ENCODE results near the gene SIGLEC8.
"Not testable (repeated sequence)": the region's sequence is repeated elsewhere in the genome, so short reads cannot be mapped to it uniquely, and the experiment has no call there.

SIGLEC8 gene

GRCh38 chr19:51422053-51422448 lies 36.2 kb downstream of the SIGLEC8 start:
- H3K27me3 ChIP-seq (ENCODE audit: insufficient read depth, low read length): peaks cover 5% of the 10 kb centered on the region
- H2AFZ ChIP-seq (ENCODE audit: low read depth, low read length): no peak overlapping the region
- H3K36me3 ChIP-seq (ENCODE audit: insufficient read depth, low read length): no peaks in the 10 kb centered on the region
- no peaks in the 10 kb centered on the region for H3K4me1 ChIP-seq (ENCODE audit: insufficient read depth, low read length)
- H3K4me3 ChIP-seq (ENCODE audit: low read length): no peak overlapping the region
- H3K9me3 ChIP-seq (ENCODE audit: low read length): no peaks in the 10 kb centered on the region

- Histone ChIP-seq H3K9me3 (ENCODE audit: low read length) (no peaks in the 10 kb centered on the region), H2AFZ (ENCODE audit: low read depth, low read length) (no peak overlapping the region), H3K4me1 (ENCODE audit: insufficient read depth, low read length) (no peaks in the 10 kb centered on the region), H3K36me3 (ENCODE audit: insufficient read depth, low read length) (no peaks in the 10 kb centered on the region), H3K4me3 (ENCODE audit: low read length) (no peak overlapping the region), H3K27me3 (ENCODE audit: insufficient read depth, low read length) (peaks cover 4% of the 10 kb centered on the region)
Observed at GRCh38 chr19:51421229-51422052, 36.8 kb downstream of the SIGLEC8 start.

- not testable (repeated sequence) for H2AFZ ChIP-seq (ENCODE audit: low read depth, low read length); H3K4me3 ChIP-seq (ENCODE audit: low read length); H3K4me1 ChIP-seq (ENCODE audit: insufficient read depth, low read length); H3K9me3 ChIP-seq (ENCODE audit: low read length); H3K36me3 ChIP-seq (ENCODE audit: insufficient read depth, low read length); H3K27me3 ChIP-seq (ENCODE audit: insufficient read depth, low read length)
Observed at GRCh38 chr19:51420511-51420910, 37.7 kb downstream of the SIGLEC8 start.

- Histone ChIP-seq H2AFZ (ENCODE audit: low read depth, low read length) (no peak overlapping the region), H3K27me3 (ENCODE audit: insufficient read depth, low read length) (no peaks in the 10 kb centered on the region), H3K36me3 (ENCODE audit: insufficient read depth, low read length) (no peaks in the 10 kb centered on the region), H3K9me3 (ENCODE audit: low read length) (no peaks in the 10 kb centered on the region), H3K4me3 (ENCODE audit: low read length) (no peak overlapping the region), H3K4me1 (ENCODE audit: insufficient read depth, low read length) (no peaks in the 10 kb centered on the region)
Observed at GRCh38 chr19:51418707-51419106, 39.5 kb downstream of the SIGLEC8 start.

GRCh38 chr19:51417810-51418157 lies 40.5 kb downstream of the SIGLEC8 start:
- no peak overlapping the region for H3K4me3 ChIP-seq (ENCODE audit: low read length)
- H3K4me1 ChIP-seq (ENCODE audit: insufficient read depth, low read length): no peaks in the 10 kb centered on the region
- H3K27me3 ChIP-seq (ENCODE audit: insufficient read depth, low read length): no peaks in the 10 kb centered on the region
- H2AFZ ChIP-seq (ENCODE audit: low read depth, low read length): no peak overlapping the region
- H3K36me3 ChIP-seq (ENCODE audit: insufficient read depth, low read length): no peaks in the 10 kb centered on the region
- no peaks in the 10 kb centered on the region for H3K9me3 ChIP-seq (ENCODE audit: low read length)

- Histone ChIP-seq H3K4me3 (ENCODE audit: low read length) (no peak within 1 kb of the TSS), H3K9me3 (ENCODE audit: low read length) (no peaks in the 10 kb centered on the region), H3K27me3 (ENCODE audit: insufficient read depth, low read length) (no peaks in the 10 kb centered on the region), H2AFZ (ENCODE audit: low read depth, low read length) (no peak within 1 kb of the TSS), H3K36me3 (ENCODE audit: insufficient read depth, low read length) (no peaks in the 10 kb centered on the region), H3K4me1 (ENCODE audit: insufficient read depth, low read length) (no peaks in the 10 kb centered on the region)
Observed at GRCh38 chr19:51417107-51417809, 41.0 kb downstream of the SIGLEC8 start, which contains the start of gene SIGLEC10. Gene SIGLEC10, minus strand, starts transcription at chr19:51417642. Its CDS starts 61 bp downstream, at chr19:51417581.

- H3K9me3 ChIP-seq (ENCODE audit: low read length); H3K36me3 ChIP-seq (ENCODE audit: insufficient read depth, low read length); H3K4me1 ChIP-seq (ENCODE audit: insufficient read depth, low read length); H3K4me3 ChIP-seq (ENCODE audit: low read length); H3K27me3 ChIP-seq (ENCODE audit: insufficient read depth, low read length); H2AFZ ChIP-seq (ENCODE audit: low read depth, low read length): not testable (repeated sequence)
Observed at GRCh38 chr19:51416422-51416821, 41.8 kb downstream of the SIGLEC8 start.

GRCh38 chr19:51415187-51415586 lies 43.1 kb downstream of the SIGLEC8 start:
- no peaks in the 10 kb centered on the region for H3K4me1 ChIP-seq (ENCODE audit: insufficient read depth, low read length)
- H3K4me3 ChIP-seq (ENCODE audit: low read length): no peak overlapping the region
- H3K9me3 ChIP-seq (ENCODE audit: low read length): no peaks in the 10 kb centered on the region
- no peaks in the 10 kb centered on the region for H3K36me3 ChIP-seq (ENCODE audit: insufficient read depth, low read length)
- no peak overlapping the region for H2AFZ ChIP-seq (ENCODE audit: low read depth, low read length)
- H3K27me3 ChIP-seq (ENCODE audit: insufficient read depth, low read length): no peaks in the 10 kb centered on the region

GRCh38 chr19:51410950-51411748 lies 47.1 kb downstream of the SIGLEC8 start:
- no peak overlapping the region for H3K4me3 ChIP-seq (ENCODE audit: low read length)
- H3K4me1 ChIP-seq (ENCODE audit: insufficient read depth, low read length): no peaks in the 10 kb centered on the region
- no peak overlapping the region for H2AFZ ChIP-seq (ENCODE audit: low read depth, low read length)
- H3K36me3 ChIP-seq (ENCODE audit: insufficient read depth, low read length): no peaks in the 10 kb centered on the region
- no peaks in the 10 kb centered on the region for H3K9me3 ChIP-seq (ENCODE audit: low read length)
- H3K27me3 ChIP-seq (ENCODE audit: insufficient read depth, low read length): no peaks in the 10 kb centered on the region

- Histone ChIP-seq H3K27me3 (ENCODE audit: insufficient read depth, low read length) (no peaks in the 10 kb centered on the region), H3K9me3 (ENCODE audit: low read length) (peaks cover 12% of the 10 kb centered on the region), H3K36me3 (ENCODE audit: insufficient read depth, low read length) (peaks cover 6% of the 10 kb centered on the region), H2AFZ (ENCODE audit: low read depth, low read length) (no peak overlapping the region), H3K4me3 (ENCODE audit: low read length) (no peak overlapping the region), H3K4me1 (ENCODE audit: insufficient read depth, low read length) (no peaks in the 10 kb centered on the region)
Observed at GRCh38 chr19:51407511-51408131, 50.6 kb downstream of the SIGLEC8 start.

GRCh38 chr19:51402117-51402516 lies 56.1 kb downstream of the SIGLEC8 start:
- no peak overlapping the region for H2AFZ ChIP-seq (ENCODE audit: low read depth, low read length)
- no peak overlapping the region for H3K4me3 ChIP-seq (ENCODE audit: low read length)
- H3K4me1 ChIP-seq (ENCODE audit: insufficient read depth, low read length): no peaks in the 10 kb centered on the region
- no peaks in the 10 kb centered on the region for H3K27me3 ChIP-seq (ENCODE audit: insufficient read depth, low read length)
- H3K9me3 ChIP-seq (ENCODE audit: low read length): peaks cover 22% of the 10 kb centered on the region
- peaks cover 6% of the 10 kb centered on the region for H3K36me3 ChIP-seq (ENCODE audit: insufficient read depth, low read length)
